ENCODE results near the gene ZNF32. TPM values are rescaled to one million over a fixed set of nuclear protein-coding genes. Genes with fewer than 3 reads are reported as not detected.

ZNF32 gene
- total RNA-seq, 4 donors from 2014 or later: 34.1 to 58.4 (median 46.9) TPM

DNA sequence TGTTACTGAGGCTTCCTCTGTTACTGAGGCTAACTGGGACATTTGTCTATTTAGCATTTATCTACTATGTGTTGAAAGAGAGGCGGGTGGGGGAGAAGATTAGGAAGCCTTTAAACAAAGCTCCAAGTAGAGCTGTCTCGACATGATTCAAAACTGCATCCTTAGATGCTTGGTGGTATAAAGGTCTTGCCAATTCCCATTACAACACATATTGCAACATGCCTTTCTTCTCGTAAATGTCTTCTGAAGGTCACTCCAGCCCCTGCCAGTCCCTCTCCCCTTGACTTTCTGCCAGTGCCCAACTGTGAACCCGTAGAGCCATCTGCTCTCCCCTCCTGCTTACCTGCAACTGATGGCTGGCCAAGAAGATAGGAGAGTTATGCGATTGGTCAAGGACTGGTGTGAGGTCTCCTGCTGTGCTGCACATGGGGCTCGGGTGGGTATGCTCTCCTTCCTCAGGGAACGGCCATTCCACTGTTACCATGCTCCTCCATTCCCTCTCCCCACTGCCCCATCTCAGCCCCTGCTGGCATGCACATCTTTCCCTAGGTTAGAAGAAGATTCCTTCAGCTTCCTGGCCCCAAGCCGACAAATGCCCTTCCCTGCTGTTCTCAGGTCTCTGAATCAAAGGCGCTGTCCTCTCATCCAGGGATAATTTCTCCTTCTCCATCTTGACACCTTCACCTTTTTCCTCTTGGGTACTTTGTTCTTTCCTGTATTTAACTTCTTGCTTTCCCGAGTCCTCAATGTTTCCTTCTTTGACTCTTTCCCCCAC, 43.6 kb upstream of the ZNF32 start:
- TF ChIP-seq, protein P1, sequence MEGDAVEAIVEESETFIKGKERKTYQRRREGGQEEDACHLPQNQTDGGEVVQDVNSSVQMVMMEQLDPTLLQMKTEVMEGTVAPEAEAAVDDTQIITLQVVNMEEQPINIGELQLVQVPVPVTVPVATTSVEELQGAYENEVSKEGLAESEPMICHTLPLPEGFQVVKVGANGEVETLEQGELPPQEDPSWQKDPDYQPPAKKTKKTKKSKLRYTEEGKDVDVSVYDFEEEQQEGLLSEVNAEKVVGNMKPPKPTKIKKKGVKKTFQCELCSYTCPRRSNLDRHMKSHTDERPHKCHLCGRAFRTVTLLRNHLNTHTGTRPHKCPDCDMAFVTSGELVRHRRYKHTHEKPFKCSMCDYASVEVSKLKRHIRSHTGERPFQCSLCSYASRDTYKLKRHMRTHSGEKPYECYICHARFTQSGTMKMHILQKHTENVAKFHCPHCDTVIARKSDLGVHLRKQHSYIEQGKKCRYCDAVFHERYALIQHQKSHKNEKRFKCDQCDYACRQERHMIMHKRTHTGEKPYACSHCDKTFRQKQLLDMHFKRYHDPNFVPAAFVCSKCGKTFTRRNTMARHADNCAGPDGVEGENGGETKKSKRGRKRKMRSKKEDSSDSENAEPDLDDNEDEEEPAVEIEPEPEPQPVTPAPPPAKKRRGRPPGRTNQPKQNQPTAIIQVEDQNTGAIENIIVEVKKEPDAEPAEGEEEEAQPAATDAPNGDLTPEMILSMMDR (IDR thresholded peaks at IDR 0.05; ENCODE audit: low read depth): no peak

DNA sequence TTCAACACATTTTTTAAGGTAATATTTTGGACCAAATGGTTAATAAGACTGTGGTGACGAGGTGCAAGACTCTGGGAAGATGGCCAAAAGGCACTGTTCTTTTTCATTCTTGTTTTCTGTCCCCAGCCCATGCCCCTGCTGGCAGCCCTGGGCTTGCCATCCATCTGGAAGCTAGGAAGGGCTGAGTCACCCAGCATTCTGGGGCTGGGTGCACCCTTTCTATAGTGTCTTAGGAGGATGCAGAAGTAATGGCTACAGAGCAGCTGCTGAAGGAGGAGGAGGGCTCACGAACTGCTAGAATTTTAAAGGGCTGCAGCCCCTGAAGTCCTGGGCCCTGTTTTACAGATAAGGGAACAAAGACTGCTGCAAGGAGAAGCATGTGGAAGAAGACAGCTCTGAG, 42.8 kb upstream of the ZNF32 start:
- TF ChIP-seq, protein P1 (IDR thresholded peaks at IDR 0.05; ENCODE audit: low read depth): no peak

DNA sequence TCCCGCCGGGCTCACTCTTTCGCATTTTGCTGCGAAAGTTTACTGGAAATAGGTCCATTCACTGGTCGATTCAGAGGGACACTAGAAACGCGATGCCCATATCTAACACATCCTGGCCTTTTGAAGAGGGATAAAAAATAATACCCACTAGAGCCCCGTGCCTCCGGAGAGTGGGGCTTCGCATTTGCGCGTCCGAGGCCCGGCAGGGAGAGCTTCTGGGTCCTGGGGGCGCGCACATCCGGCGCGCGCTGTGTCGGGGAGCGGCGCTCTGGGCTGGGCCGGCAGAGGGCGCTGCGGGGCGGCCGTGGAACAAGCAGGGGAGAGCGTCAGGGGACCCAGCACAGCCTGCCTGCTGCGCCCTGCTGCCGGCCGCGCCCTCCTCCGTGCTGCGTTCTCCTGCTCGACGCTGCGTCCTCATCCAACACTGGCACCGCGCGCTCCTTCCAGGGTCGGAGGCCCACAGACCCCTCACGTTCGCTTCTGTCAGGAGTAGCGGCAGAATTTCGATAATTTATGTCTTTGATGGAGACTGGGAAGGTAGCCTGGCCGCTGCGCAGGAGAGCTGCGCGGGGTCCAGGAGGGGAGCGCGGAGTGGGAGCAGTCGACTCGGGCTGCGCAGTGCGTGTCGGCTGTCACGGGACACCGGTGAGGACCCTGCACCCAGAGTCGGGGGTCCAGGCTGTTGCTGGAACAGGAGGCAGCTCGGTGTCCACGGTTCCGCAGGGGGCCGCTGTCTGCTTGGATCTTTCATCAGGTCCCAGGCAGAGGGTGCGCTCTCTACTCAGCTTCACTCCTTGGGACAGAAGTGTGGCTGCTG, 41.5 kb upstream of the ZNF32 start:
- TF ChIP-seq, protein P1 (IDR thresholded peaks at IDR 0.05; ENCODE audit: low read depth): no peak

DNA sequence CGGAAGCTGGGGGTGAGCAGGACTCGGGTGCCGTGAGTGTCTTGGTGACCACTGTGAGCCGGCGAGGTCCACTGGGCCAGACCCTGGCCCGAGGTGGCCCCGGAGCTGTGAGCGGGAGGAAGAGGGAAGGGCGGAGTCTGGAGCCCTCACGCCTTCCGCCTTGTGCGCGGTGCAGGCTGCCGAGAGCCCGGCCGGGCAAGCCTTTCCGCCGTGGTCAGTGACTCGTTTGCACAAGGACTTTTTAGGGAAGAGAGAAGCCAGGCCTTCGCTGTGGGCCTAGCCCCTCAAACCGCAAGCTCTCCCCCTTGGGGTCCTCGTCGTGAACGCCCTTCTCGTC, 40.9 kb upstream of the ZNF32 start:
- TF ChIP-seq, protein P1 (IDR thresholded peaks at IDR 0.05; ENCODE audit: low read depth): no peak

DNA sequence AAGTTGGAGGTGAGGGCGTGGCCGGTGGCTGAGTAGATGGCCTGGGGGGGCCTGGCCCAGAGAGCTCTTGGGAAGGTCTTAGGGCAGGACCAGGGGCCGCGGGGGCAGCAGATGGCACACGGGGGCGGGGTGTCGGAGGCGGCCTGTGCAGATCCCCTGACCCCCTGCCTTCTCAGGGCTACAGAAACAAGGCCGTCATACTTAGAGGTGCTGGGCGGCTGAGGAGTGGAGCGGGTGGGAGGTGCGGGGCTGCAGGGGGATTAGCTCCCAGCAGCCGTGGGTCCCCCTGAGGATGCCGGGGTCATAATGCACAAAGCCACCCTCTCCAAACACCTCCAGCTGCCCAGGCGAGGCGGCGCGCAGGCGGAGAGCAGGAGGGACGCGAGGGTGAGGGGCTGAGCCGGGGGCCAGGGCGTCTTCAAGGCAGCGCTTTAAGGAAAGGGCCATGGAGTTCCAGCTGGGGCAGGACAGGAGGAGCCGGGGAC, 40.4 kb upstream of the ZNF32 start:
- TF ChIP-seq, protein P1 (IDR thresholded peaks at IDR 0.05; ENCODE audit: low read depth): no peak

DNA sequence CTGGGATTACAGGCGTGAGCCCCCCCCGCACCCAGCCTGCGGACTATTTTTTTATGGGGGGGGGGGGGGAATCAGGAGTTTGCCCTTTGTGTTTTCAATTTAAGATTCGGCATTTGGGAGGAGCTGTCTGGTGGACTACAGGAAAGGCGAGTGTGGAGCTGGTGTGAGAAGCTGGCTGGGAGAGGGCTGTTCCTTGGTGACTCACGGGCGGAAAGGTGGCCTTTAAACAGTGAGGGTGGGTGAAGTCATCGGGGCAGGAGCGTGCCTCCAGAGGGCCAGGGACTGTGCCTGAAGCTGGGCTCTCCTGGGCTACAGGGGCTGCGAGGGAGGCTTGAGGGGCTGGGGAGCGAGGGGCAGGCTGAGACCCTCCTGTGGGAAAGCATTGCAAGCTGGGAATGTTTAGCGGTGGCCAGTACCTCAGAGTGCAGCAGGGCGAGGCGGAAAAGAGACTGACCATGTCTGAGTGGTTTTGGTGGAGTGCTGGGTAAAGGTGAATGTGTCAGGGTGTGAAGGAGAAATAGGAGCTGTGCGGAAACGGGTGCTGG, 39.7 kb upstream of the ZNF32 start:
- TF ChIP-seq, protein P1 (IDR thresholded peaks at IDR 0.05; ENCODE audit: low read depth): no peak

DNA sequence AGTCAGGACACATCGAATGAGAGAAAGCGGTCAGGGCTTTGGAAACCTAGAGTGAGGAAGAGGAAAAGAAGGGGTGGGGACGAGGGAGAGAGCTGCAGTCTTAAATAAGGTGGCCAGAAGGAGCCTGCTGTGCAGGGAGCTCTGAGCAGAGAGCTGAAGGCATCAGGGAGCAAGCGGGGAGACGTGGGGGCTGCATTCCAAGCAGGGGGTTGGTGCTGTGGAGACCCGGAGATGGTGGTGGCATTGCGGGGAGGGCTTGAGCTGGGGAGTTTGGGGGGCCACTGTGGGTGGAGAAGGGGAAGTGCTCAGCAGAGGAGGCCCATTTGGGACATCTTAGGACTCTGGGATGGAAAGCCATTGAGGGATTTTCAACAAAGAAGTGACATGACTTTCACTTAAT, 38.7 kb upstream of the ZNF32 start:
- TF ChIP-seq, protein P1 (IDR thresholded peaks at IDR 0.05; ENCODE audit: low read depth): no peak

Data from subcutaneous adipose tissue (tissue), 4 donors.